HCT116 (cell line): ENCODE measurements around the gene MTM1. TPM values are rescaled to one million over a fixed set of nuclear protein-coding genes. Genes with fewer than 3 reads are reported as not detected.

Experiments used
- ATAC-seq: fragments of 200-7000 bp; cut with Tn5 transposase; 2 replicates; pipeline ENCODE4 v1.9.1; 2020; ENCODE audit warnings: mild to moderate bottlenecking, moderate library complexity
- BruUV-seq: library from RNA; stranded (reverse); fragments of 400-500 nt; replicated peaks from 2 replicates; lab custom pipeline; 2021; lab: Mats Ljungman, UMichigan
- CTCF ChIA-PET: fragments of 300-600 bp; sonication (Branson Sonifier 250); formaldehyde crosslinking; loops from one replicate; lab custom pipeline; 2021; ENCODE audit warnings: antibody characterized with exemption; lab: Charles Lee
- POLR2A ChIA-PET: fragments of 300-600, 350-600 bp; sonication (Branson Sonifier 250); formaldehyde crosslinking; loops from one replicate; lab custom pipeline; 2021; ENCODE audit warnings: antibody characterized with exemption; lab: Charles Lee
- RAD21 ChIA-PET, 2 experiments: fragments of 300-600 bp; sonication (Branson Sonifier 250); formaldehyde crosslinking; loops; one replicate each; lab custom pipeline; 2023; ENCODE audit warnings: low total read pairs in 2 of 2; ENCODE audit not compliant: uncharacterized antibody in 2 of 2, unreplicated experiment in 2 of 2, low non-redundant PET in 1 of 2; lab: Charles Lee
- DNase-seq: peaks from one replicate; pipeline ENCODE4 v3.0.0-alpha.2; 2010; ENCODE audit warnings: low read depth, low spot score
- H2AFZ ChIP-seq: fragments of 200-600 bp; shearing (Covaris generic), sonication (generic); 2 replicates; pipeline ENCODE4 v1.6.1; 2017; ENCODE audit warnings: low read depth, mixed run types, mixed read lengths, antibody characterized with exemption, low read length; ENCODE audit not compliant: poor library complexity, severe bottlenecking
- H3K27ac ChIP-seq: 2 replicates; pipeline ENCODE4 v1.5.1; 2012; ENCODE audit warnings: low read depth, low read length
- H3K27me3 ChIP-seq: fragments of 200-600 bp; sonication (generic); 2 replicates; pipeline ENCODE4 v1.6.1; 2016; ENCODE audit warnings: mixed run types, low read length, mixed read lengths; ENCODE audit not compliant: insufficient read depth
- H3K36me3 ChIP-seq, 2 experiments: fragments of 200-500 bp in 1 of 2; fragments of 200-600 bp in 1 of 2; sonication (Bioruptor generic) in 1 of 2; sonication (generic) in 1 of 2; 2 replicates each; pipeline versions ENCODE4 v1.5.1 to v1.6.1; 2014 to 2016; ENCODE audit warnings: low read length in 2 of 2, inconsistent platforms in 1 of 2, mixed read lengths in 1 of 2, mixed run types in 1 of 2; ENCODE audit not compliant: insufficient read depth in 2 of 2, control insufficient read depth in 1 of 2
- H3K4me1 ChIP-seq, 2 experiments: fragments of 200-600 bp in 1 of 2; sonication (generic) in 1 of 2; 2 replicates each; pipeline versions ENCODE4 v1.5.1 to v1.6.1; 2012 to 2017; ENCODE audit warnings: low read length in 2 of 2, inconsistent platforms in 1 of 2, mild to moderate bottlenecking in 1 of 2, mixed read lengths in 1 of 2, mixed run types in 1 of 2, moderate library complexity in 1 of 2; ENCODE audit not compliant: insufficient read depth in 2 of 2, control insufficient read depth in 1 of 2
- H3K4me2 ChIP-seq: fragments of 200-600 bp; sonication (generic); 2 replicates; pipeline ENCODE4 v1.6.1; 2017; ENCODE audit warnings: mixed run types, low read length, mixed read lengths
- H3K4me3 ChIP-seq, 2 experiments: fragments of 200-600 bp in 1 of 2; sonication (generic) in 1 of 2; replicated peaks in 1 of 2; 2 replicates each; pipeline ENCODE4 v1.5.1; 2011 to 2016; ENCODE audit warnings: low read length in 2 of 2, control low read depth in 1 of 2, low read depth in 1 of 2, mild to moderate bottlenecking in 1 of 2, mixed read lengths in 1 of 2, mixed run types in 1 of 2
- H3K79me2 ChIP-seq: fragments of 200-600 bp; sonication (generic); 2 replicates; pipeline ENCODE4 v1.6.1; 2017; ENCODE audit warnings: mild to moderate bottlenecking, mixed run types, low read length, moderate library complexity, mixed read lengths; ENCODE audit not compliant: insufficient read depth
- H3K9ac ChIP-seq: fragments of 200-600 bp; sonication (generic); 2 replicates; pipeline ENCODE4 v1.6.1; 2016; ENCODE audit warnings: low read length, mixed read lengths
- H3K9me2 ChIP-seq: fragments of 200-600 bp; sonication (generic), shearing (Covaris generic); 2 replicates; pipeline ENCODE4 v1.6.1; 2017; ENCODE audit warnings: mixed run types, mild to moderate bottlenecking, moderate library complexity; ENCODE audit not compliant: insufficient read depth
- H3K9me3 ChIP-seq, 2 experiments: fragments of 200-500 bp in 1 of 2; fragments of 200-600 bp in 1 of 2; sonication (Bioruptor generic) in 1 of 2; sonication (generic) in 1 of 2; 2 replicates each; pipeline ENCODE4 v1.6.1; 2014 to 2017; ENCODE audit warnings: low read length in 2 of 2, mixed read lengths in 2 of 2, inconsistent platforms in 1 of 2, low read depth in 1 of 2, mild to moderate bottlenecking in 1 of 2, mixed run types in 1 of 2, moderate library complexity in 1 of 2; ENCODE audit not compliant: control insufficient read depth in 1 of 2, insufficient read depth in 1 of 2
- H4K20me1 ChIP-seq: fragments of 200-600 bp; sonication (generic), shearing (Covaris generic); 2 replicates; pipeline ENCODE4 v1.6.1; 2017; ENCODE audit warnings: mixed run types, mild to moderate bottlenecking, moderate library complexity; ENCODE audit not compliant: insufficient read depth
- CEBPB ChIP-seq: IDR thresholded peaks from 2 replicates; pipeline ENCODE4 v1.6.1; 2012; ENCODE audit warnings: low read depth
- EGR1 ChIP-seq: IDR thresholded peaks from 2 replicates; pipeline ENCODE4 v1.6.1; 2012; ENCODE audit warnings: low read depth
- EZH2 ChIP-seq: fragments of 200-600 bp; sonication (generic); IDR thresholded peaks from 2 replicates; pipeline ENCODE4 v1.6.1; 2017; ENCODE audit warnings: antibody characterized with exemption, mixed run types
- FOSL1 ChIP-seq: IDR thresholded peaks from 2 replicates; pipeline ENCODE4 v1.6.1; 2012; ENCODE audit warnings: low read depth
- JUND ChIP-seq: IDR thresholded peaks from 2 replicates; pipeline ENCODE4 v1.6.1; 2012
- POLR2A ChIP-seq: IDR thresholded peaks from 2 replicates; pipeline ENCODE4 v1.7.0; 2011; ENCODE audit warnings: borderline replicate concordance; ENCODE audit not compliant: insufficient read depth, insufficient read length; ENCODE audit errors: extremely low read depth
- SRF ChIP-seq: IDR thresholded peaks from 2 replicates; pipeline ENCODE4 v1.6.1; 2012; ENCODE audit warnings: low read depth
- ZFX ChIP-seq: fragments of 450-650 bp; IDR thresholded peaks from 2 replicates; pipeline ENCODE4 v1.6.1; 2017
- intact Hi-C: fragments of 100-400 bp; cut with micrococcal nuclease; formaldehyde crosslinking; loops from 2 replicates; pipeline ENCODE4 v1.10.0; 2022
- total RNA-seq: library from RNA; stranded (reverse); gene quantifications from one replicate; pipeline ENCODE4 v1.2.1, GENCODE V29; 2021; ENCODE audit not compliant: unreplicated experiment
- TF ChIP-seq, protein P1 (sequence below): IDR thresholded peaks from 2 replicates; pipeline ENCODE4 v1.6.1; 2011; ENCODE audit warnings: mild to moderate bottlenecking, low read length, moderate library complexity; ENCODE audit not compliant: insufficient replicate concordance; ENCODE audit errors: extremely low read depth
- TF ChIP-seq, protein P2 (sequence below): IDR thresholded peaks from 2 replicates; pipeline ENCODE4 v1.6.1; 2012
- TF ChIP-seq, protein P3 (sequence below), 3 experiments: fragments of 200-600 bp in 1 of 3; sonication (generic) in 1 of 3; IDR thresholded peaks in 2 of 3; conservative IDR thresholded peaks in 1 of 3; 2 replicates each; pipeline ENCODE4 v1.5.1; 2012 to 2017; ENCODE audit warnings: low read depth in 2 of 3, low read length in 2 of 3, antibody characterized with exemption in 1 of 3, borderline replicate concordance in 1 of 3, control low read depth in 1 of 3, mild to moderate bottlenecking in 1 of 3, mixed read lengths in 1 of 3, mixed run types in 1 of 3, moderate library complexity in 1 of 3; ENCODE audit not compliant: insufficient read depth in 1 of 3

MTM1 gene
- total RNA-seq, 1 experiment from 2014 or later = 6.5 TPM

DNA sequence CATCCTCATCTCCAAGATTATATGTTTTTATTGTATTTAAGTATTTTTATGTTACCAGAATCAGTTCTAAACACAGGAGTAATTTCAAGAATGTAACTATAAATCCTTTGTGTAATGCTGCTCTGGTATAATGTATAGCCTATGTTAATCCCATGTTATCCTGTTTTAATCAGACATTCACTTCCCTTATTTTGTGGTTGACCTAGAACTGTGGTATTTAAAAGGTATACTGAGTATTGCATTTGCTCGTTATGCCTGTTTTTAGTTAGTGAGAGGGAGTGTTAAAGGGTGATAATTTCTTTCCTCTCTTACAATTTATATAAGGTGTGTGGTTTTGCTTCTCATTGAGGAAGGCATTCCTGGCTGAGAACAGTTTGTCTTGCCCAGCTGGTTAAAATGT is 26.2 kb downstream of the MTM1 start:
- Histone ChIP-seq H4K20me1 (no peaks in the 10 kb centered on the region), H3K79me2 (no peaks in the 10 kb centered on the region), H3K9me2 (no peaks in the 10 kb centered on the region), H3K9me3 (no peaks in the 10 kb centered on the region), H3K9ac (no peak overlapping the region), H3K4me2 (no peak overlapping the region), H2AFZ (no peak overlapping the region), H3K27ac (no peak overlapping the region), H3K4me1 (no peaks in the 10 kb centered on the region), H3K36me3 (no peaks in the 10 kb centered on the region), H3K4me3 (no peak overlapping the region), H3K27me3 (no peaks in the 10 kb centered on the region)
- DNase-seq (no peak), ATAC-seq (no peak)
- CTCF ChIA-PET = no interaction called here
- POLR2A ChIA-PET = no interaction called here
- RAD21 ChIA-PET = no interaction called here
- intact Hi-C loops = no loop called here
- TF ChIP-seq CEBPB (no peak), ZFX (no peak), JUND (no peak), SRF (no peak), EZH2 (no peak), POLR2A (no peak), FOSL1 (no peak), EGR1 (no peak)
- TF ChIP-seq, protein P1, sequence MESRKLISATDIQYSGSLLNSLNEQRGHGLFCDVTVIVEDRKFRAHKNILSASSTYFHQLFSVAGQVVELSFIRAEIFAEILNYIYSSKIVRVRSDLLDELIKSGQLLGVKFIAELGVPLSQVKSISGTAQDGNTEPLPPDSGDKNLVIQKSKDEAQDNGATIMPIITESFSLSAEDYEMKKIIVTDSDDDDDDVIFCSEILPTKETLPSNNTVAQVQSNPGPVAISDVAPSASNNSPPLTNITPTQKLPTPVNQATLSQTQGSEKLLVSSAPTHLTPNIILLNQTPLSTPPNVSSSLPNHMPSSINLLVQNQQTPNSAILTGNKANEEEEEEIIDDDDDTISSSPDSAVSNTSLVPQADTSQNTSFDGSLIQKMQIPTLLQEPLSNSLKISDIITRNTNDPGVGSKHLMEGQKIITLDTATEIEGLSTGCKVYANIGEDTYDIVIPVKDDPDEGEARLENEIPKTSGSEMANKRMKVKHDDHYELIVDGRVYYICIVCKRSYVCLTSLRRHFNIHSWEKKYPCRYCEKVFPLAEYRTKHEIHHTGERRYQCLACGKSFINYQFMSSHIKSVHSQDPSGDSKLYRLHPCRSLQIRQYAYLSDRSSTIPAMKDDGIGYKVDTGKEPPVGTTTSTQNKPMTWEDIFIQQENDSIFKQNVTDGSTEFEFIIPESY = no peak
- TF ChIP-seq, protein P2, sequence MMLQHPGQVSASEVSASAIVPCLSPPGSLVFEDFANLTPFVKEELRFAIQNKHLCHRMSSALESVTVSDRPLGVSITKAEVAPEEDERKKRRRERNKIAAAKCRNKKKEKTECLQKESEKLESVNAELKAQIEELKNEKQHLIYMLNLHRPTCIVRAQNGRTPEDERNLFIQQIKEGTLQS = no peak
- TF ChIP-seq, protein P3, sequence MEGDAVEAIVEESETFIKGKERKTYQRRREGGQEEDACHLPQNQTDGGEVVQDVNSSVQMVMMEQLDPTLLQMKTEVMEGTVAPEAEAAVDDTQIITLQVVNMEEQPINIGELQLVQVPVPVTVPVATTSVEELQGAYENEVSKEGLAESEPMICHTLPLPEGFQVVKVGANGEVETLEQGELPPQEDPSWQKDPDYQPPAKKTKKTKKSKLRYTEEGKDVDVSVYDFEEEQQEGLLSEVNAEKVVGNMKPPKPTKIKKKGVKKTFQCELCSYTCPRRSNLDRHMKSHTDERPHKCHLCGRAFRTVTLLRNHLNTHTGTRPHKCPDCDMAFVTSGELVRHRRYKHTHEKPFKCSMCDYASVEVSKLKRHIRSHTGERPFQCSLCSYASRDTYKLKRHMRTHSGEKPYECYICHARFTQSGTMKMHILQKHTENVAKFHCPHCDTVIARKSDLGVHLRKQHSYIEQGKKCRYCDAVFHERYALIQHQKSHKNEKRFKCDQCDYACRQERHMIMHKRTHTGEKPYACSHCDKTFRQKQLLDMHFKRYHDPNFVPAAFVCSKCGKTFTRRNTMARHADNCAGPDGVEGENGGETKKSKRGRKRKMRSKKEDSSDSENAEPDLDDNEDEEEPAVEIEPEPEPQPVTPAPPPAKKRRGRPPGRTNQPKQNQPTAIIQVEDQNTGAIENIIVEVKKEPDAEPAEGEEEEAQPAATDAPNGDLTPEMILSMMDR (IDR thresholded peaks at IDR 0.05 in 2 of 3, conservative IDR thresholded peaks at IDR 0.05 in 1 of 3; ENCODE audit: borderline replicate concordance in 1 of 3, insufficient read depth in 1 of 3, low read depth in 2 of 3, low read length in 2 of 3) = no peak
- no TSS peak for BruUV-seq
